HG02981 (cell line): ENCODE data around the gene BRPF3.

Source experiments
- ATAC-seq: cut with Tn5 transposase; IDR thresholded peaks from one replicate; pipeline ENCODE4 v1.9.1; 2021; ENCODE audit warnings: mild to moderate bottlenecking, moderate library complexity; ENCODE audit not compliant: unreplicated experiment

Gene BRPF3

DNA sequence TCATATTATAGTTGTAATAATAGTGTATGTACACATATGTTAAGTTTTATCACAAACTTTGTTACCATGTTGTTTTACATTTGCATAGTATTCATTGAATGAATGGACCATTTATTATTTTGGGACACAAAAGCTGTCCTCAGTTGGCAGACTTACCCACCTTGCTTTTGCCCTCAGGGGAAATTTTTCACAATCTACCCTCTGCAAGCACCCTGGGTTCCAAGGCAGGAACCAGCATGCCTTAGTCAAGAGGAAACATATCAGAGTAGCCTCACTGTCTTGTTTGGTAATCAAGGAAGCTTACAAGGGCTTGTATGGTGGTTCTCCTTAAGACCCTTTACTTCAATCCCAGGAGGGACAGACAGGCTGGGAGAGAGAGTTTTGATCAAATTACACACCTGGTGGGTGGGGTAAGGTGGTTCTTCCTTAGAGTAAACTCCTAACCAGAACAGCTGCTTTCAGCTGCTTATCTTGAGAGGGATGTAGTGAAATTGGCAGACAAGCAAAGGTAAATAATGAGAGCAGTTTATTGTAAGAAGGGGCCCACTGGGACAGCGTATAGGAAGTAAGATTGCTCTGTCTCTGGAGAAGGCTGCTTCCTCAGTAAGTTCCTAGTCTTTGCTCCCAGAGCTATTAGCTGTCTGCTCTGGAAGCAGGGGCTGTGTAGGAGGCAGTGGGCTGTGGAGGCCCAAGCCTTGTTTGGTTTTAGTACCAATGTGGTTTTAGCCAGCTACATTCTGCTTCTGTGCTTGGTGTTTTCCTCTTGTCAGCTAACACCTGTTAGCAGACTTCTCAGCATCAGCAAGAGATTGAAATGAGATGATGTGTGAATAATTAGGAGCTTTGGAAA, 31.1 kb downstream of the BRPF3 start:
- ATAC-seq: no peak

DNA sequence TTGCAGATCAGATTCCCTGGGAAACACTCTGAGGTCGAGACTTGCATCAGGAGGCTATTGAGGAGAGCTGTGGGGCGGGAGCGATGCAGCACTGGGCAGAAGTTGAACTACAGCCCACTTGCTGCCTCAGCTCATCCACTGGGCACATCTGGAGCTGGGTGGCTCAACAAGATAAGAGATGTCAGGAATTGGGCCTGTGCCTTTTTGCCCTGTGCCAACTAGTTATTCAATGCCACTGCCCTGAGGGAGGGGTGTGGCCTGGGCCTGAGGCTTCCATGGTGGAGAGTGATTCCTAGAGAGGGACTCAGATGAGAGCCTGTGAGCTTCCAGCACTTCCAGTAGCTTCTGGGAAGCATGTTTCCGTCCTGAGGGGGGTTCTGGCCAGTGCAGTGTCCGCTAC, 32.7 kb downstream of the BRPF3 start:
- ATAC-seq: no peak

GRCh38 chr6:36230371-36230770, 33.8 kb downstream of the BRPF3 start:
- no peak for ATAC-seq

- ATAC-seq: no peak
Measured at GRCh38 chr6:36232172-36232571, 35.6 kb downstream of the BRPF3 start.

DNA sequence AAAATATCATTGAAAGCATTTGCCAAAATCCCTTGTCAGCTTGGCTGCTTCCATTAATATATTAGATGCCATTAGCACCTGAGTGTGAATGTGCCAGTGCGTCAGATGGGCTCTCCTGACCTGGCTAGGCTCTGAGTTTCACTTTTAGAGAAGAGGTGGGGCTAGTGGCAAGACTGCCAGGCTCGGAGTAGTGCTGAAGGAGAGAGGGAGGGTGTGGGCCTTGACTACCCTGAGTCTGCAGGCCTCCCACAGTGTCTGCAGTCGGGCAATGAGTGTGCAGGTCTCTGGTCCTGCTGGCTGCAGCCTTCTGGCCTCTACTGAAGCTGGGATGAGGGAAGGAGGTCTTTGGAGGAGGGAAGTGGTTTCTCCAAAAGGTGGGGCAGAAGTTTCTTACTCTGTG, 38.8 kb downstream of the BRPF3 start:
- ATAC-seq: no peak

DNA sequence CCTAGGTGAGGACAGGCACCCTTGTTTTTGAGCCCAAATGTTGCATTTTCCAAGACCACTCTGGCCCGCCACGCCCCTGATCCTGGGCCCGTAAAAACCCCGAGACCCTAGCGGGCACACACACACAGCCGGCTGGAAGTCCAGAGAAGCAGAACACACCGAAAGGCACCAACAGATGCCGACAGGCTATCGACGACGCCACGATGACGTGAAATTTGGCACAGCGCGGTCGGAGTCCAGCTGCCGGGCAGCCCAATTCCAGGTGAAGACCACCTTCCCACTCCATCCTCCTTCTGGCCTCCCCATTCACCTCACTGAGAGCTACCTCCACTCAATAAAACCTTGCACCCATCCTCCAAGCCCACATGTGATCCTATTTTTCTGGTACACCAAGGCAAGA, 39.3 kb downstream of the BRPF3 start:
- ATAC-seq: no peak

- no peak for ATAC-seq
Measured at GRCh38 chr6:36239774-36240173, 43.2 kb downstream of the BRPF3 start.

DNA sequence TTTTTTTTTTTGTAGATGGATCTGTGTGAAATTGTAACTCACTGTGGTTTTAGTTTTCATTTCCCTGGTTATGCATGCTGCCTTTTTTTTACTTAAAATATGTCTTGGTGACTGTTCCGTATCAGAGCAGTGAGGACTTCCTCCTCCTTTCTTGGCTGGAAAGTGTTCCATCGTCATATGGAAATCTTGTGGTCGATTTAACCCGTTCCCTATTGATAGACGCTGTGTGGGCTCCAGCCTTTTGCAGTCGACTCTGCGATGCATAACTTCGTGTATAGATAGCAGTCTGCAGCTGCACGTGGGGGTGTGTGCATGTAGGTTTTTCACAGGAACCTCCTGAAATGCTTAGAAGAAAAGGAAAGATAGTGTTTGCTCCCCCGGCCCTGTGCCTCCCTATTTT, 45.2 kb downstream of the BRPF3 start:
- peak; percentile 56 for ATAC-seq

DNA sequence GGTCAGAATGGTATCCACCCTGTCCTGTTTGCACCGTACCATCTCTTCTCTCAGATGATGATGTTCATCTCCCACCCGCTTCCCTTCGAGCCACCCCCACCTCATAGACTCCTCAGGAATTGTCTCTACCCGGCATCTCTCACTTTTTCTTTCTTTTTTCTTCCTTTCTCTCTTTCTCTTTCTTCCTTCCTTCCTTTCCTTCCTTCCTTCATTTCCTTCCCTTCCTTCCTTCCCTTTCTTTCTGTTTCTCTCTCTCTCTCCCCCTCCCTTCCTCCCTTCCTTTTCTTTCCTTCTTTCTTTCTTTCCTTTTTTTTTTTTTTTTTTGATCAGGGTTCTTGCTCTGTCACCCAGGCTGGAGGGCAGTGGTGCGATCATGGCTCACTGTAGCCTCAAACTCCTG, 45.6 kb downstream of the BRPF3 start:
- ATAC-seq: no peak

- ATAC-seq: no peak
Measured at GRCh38 chr6:36242626-36243025, 46.1 kb downstream of the BRPF3 start.

- ATAC-seq: no peak
Measured at GRCh38 chr6:36243562-36244212, 47.1 kb downstream of the BRPF3 start.

DNA sequence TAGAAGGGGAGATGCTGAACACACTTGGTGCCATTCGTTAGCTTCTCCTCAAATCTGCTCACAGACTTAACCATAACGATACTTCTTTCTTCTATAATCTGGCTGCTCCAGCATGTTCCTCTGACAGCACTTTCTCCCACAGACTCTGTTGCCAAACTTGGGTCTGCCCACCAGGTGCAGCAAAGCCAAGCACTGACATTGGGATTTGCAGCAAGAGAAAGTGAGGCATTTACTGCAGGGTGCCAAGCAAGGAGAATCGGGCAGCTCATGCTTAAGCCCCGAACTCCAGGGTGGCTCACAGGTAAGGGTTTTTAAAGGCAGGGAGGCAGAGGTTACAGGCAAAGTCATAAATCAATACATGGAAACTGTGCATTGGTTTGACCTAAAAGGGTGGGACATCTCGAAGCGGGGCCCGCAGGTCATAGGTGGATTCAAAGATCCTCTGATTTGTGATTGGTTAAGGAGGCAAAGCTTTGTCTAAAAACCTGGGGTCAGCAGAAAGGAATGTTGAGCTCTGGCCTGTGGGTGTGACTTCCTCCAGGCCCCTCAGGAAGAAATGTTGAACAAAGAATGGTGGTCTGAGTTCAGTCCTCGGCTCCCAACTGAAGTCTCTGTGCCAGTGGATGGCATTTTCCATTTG, 48.2 kb downstream of the BRPF3 start:
- ATAC-seq: no peak

GRCh38 chr6:36245572-36246061, 49.1 kb downstream of the BRPF3 start:
- ATAC-seq: no peak

DNA sequence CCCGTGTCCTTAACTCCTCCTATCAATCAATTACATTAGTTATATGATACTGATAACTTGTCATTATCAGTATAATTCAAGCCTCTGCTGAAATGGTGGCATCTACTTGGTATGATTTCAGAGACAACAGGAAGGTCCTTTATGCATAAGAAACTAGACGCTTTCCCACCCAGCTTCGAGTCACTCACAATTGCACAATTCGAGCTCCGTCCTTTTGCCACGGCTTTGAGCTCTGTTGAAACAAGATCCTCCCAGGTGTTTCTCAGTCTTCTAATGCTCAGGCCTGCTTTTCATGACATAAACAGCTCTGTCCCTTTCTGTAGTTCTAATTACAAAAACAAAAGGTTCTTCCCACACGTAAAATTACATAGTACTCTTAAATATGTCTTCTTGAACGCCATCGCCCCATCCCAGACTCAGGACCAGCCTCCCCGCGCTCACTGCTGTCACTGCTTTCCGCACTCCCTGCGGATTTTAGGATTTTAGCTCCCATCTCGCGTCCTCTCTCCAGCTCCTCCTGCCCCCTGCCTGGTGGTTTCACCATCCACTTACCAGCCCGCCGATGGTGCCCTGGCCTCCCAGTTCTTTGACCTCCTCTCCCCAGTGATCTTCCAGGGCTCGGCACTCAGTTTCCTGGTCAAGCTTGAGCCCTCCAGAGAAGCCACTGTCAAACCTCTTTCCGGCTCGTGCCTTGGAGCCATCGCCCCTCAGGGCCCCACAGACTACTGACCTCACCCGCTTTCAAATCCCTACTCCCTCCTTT, 50.1 kb downstream of the BRPF3 start:
- no peak for ATAC-seq

- ATAC-seq: no peak
Measured at GRCh38 chr6:36247693-36248092, 51.1 kb downstream of the BRPF3 start.

GRCh38 chr6:36248980-36249379, 52.4 kb downstream of the BRPF3 start:
- no peak for ATAC-seq

GRCh38 chr6:36249536-36249935, 53.0 kb downstream of the BRPF3 start:
- no peak for ATAC-seq

GRCh38 chr6:36252005-36252404, 55.5 kb downstream of the BRPF3 start:
- no peak for ATAC-seq

GRCh38 chr6:36263390-36264000, 67.0 kb downstream of the BRPF3 start:
- no peak for ATAC-seq

- no peak for ATAC-seq
Measured at GRCh38 chr6:36265744-36266143, 69.2 kb downstream of the BRPF3 start.
